Peyer's patch (tissue), 4 donors: ENCODE data around the gene FOXO6. TPM values are rescaled to one million over a fixed set of nuclear protein-coding genes. Genes with fewer than 3 reads are reported as not detected.

Experiments used
- DNase-seq, 3 donors: peaks; one replicate each; pipeline ENCODE4 v3.0.0-alpha.2; 2017 to 2019
- H3K27ac ChIP-seq, 4 donors: fragments of 200-600 bp; sonication (generic); one replicate each; pipeline ENCODE4 v1.5.1; 2016 to 2019
- H3K27me3 ChIP-seq, 2 donors: fragments of 200-600 bp; sonication (generic); one replicate each; pipeline ENCODE4 v1.5.1; 2019
- H3K36me3 ChIP-seq, 3 donors: fragments of 200-600 bp; sonication (generic); one replicate each; pipeline ENCODE4 v1.5.1; 2016 to 2019
- H3K4me1 ChIP-seq, 4 donors: fragments of 200-600 bp; sonication (generic); one replicate each; pipeline ENCODE4 v1.5.1; 2016 to 2019
- H3K4me3 ChIP-seq, 4 donors: fragments of 200-600 bp; sonication (generic); 1 replicate in 3 of 4; 2 replicates in 1 of 4; pipeline ENCODE4 v1.5.1; 2016 to 2019; ENCODE audit warnings: mild to moderate bottlenecking in 1 of 4
- H3K9me3 ChIP-seq, 4 donors: fragments of 200-600 bp; sonication (generic); one replicate each; pipeline ENCODE4 v1.5.1; 2016 to 2019; ENCODE audit warnings: mild to moderate bottlenecking in 1 of 4
- POLR2A ChIP-seq, 2 donors: fragments of 450-650 bp; IDR thresholded peaks; one replicate each; pipeline ENCODE4 v1.5.1; 2017; ENCODE audit warnings: antibody characterized with exemption in 2 of 2, mild to moderate bottlenecking in 2 of 2, moderate library complexity in 2 of 2
- total RNA-seq, 4 donors: library from RNA; depleted of rRNA; stranded (reverse); fragments of >200 nt; gene quantifications; one replicate each; pipeline ENCODE4 v1.1.0, GENCODE V29; 2016
- TF ChIP-seq, protein P1 (sequence below), 6 experiments: fragments of 450-650 bp in 4 of 6; fragments of 200-600 bp in 2 of 6; sonication (generic) in 1 of 6; IDR thresholded peaks; one replicate each; pipeline ENCODE4 v1.5.1; 2017 to 2019; ENCODE audit warnings: antibody characterized with exemption in 6 of 6, mild to moderate bottlenecking in 3 of 6, moderate library complexity in 1 of 6

The FOXO6 gene
- total RNA-seq, 4 donors from 2014 or later: 0.53 to 1.1 TPM; not detected in 2

DNA sequence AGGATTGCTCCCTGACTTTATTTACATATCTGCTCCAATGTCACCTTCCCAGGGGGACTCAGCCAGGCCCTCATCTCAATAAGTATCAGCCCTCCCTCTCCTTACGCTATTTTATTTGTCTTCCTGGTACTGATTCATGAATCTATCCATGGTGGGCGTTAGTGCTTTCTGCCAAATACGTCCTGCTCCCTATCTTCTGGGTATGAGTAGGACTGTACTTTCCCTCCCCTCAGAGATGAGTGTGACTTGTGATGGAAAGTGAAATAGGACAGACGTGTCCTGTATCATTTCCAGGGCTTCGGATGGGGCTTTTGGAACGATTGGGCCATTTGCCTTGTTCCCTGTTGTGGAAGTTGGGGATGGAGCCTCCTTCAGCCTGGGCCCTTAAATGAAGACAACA, 47.5 kb downstream of the FOXO6 start:
- H3K9me3 ChIP-seq: peaks cover 0 to 3% (median 0%) of the 10 kb centered on the region in 4 donors
- TF ChIP-seq POLR2A (IDR thresholded peaks at IDR 0.05): no peak
- TF ChIP-seq, protein P1, sequence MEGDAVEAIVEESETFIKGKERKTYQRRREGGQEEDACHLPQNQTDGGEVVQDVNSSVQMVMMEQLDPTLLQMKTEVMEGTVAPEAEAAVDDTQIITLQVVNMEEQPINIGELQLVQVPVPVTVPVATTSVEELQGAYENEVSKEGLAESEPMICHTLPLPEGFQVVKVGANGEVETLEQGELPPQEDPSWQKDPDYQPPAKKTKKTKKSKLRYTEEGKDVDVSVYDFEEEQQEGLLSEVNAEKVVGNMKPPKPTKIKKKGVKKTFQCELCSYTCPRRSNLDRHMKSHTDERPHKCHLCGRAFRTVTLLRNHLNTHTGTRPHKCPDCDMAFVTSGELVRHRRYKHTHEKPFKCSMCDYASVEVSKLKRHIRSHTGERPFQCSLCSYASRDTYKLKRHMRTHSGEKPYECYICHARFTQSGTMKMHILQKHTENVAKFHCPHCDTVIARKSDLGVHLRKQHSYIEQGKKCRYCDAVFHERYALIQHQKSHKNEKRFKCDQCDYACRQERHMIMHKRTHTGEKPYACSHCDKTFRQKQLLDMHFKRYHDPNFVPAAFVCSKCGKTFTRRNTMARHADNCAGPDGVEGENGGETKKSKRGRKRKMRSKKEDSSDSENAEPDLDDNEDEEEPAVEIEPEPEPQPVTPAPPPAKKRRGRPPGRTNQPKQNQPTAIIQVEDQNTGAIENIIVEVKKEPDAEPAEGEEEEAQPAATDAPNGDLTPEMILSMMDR (IDR thresholded peaks at IDR 0.05): no peak
- no peak overlapping the region for H3K4me3 ChIP-seq
- no peaks in the 10 kb centered on the region for H3K27me3 ChIP-seq
- no peaks in the 10 kb centered on the region for H3K4me1 ChIP-seq
- H3K36me3 ChIP-seq: no peaks in the 10 kb centered on the region
- DNase-seq: no peak
- no peak overlapping the region for H3K27ac ChIP-seq

DNA sequence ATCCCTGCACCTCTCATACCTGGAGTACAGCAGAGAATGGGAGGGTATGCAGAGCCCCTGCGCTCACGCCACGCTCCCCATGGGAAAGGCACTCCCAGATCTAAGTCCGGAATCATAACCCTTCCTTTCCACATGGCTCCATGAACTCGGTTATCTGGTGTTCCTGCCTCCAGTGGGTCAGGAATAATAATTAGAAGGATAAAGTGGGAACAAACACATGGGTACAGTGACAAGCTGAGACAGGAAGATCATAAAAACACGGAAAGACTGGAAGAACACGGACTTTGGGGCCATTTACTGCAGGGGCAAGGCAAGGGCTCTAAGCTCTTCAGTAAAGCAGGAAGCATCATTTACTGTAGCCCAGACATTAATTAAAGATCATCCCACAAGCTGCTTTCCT, 48.6 kb downstream of the FOXO6 start:
- no peak for DNase-seq
- no peaks in the 10 kb centered on the region for H3K36me3 ChIP-seq
- no peak overlapping the region for H3K27ac ChIP-seq
- H3K9me3 ChIP-seq: peaks cover 0 to 3% (median 0%) of the 10 kb centered on the region in 4 donors
- H3K27me3 ChIP-seq: no peaks in the 10 kb centered on the region
- H3K4me3 ChIP-seq: no peak overlapping the region
- TF ChIP-seq, protein P1 (IDR thresholded peaks at IDR 0.05): no peak
- TF ChIP-seq POLR2A (IDR thresholded peaks at IDR 0.05): no peak
- no peaks in the 10 kb centered on the region for H3K4me1 ChIP-seq

DNA sequence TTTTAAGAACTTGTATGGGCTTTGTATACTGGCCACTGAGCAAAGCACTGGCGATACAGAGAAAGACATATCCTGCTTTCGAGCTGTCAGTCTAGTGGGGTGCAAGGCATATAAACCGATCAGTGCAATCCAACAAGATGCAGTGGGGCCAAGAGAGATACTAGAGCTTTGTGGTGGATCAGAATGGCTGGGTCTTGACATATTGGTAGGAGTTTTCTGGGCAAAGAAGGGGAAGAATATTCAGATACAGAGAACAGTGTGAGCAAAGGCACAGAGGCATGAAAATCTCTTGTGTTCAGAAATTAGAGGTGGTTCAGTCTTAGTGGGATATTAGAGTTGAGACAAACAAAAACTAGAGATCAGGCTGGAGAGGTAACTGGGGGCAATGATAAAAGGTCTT, 49.2 kb downstream of the FOXO6 start:
- no peaks in the 10 kb centered on the region for H3K4me1 ChIP-seq
- H3K27ac ChIP-seq: no peak overlapping the region
- H3K9me3 ChIP-seq: peaks cover 0 to 3% (median 0%) of the 10 kb centered on the region in 4 donors
- no peak overlapping the region for H3K4me3 ChIP-seq
- DNase-seq: no peak
- H3K27me3 ChIP-seq: no peaks in the 10 kb centered on the region
- H3K36me3 ChIP-seq: no peaks in the 10 kb centered on the region
- TF ChIP-seq, protein P1 (IDR thresholded peaks at IDR 0.05): no peak
- no peak for TF ChIP-seq POLR2A (IDR thresholded peaks at IDR 0.05)

DNA sequence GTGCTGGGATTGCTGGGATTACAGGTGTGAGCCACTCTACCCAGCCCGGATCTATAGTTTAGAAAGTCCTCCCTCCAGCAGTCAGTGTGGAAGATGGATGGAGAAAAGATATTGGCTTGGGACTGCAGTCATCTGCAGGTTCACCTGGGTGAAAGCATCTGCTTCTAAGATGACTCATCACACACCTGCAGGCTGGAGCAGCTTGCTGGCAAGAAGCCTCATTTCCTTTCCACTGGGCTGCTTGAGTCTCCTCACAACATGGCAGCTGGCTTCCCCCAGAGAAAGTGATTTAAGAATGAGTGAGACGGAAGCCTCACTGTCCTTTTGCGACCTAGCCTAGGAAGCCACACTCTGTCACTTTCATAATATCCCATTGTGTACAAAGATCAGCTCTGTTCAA, 50.0 kb downstream of the FOXO6 start:
- no peak for DNase-seq
- Histone ChIP-seq H3K36me3 (no peaks in the 10 kb centered on the region), H3K9me3 (peaks cover 0 to 3% (median 0%) of the 10 kb centered on the region in 4 donors), H3K27ac (no peak overlapping the region), H3K4me1 (no peaks in the 10 kb centered on the region), H3K27me3 (no peaks in the 10 kb centered on the region), H3K4me3 (no peak overlapping the region)
- no peak for TF ChIP-seq POLR2A (IDR thresholded peaks at IDR 0.05)

DNA sequence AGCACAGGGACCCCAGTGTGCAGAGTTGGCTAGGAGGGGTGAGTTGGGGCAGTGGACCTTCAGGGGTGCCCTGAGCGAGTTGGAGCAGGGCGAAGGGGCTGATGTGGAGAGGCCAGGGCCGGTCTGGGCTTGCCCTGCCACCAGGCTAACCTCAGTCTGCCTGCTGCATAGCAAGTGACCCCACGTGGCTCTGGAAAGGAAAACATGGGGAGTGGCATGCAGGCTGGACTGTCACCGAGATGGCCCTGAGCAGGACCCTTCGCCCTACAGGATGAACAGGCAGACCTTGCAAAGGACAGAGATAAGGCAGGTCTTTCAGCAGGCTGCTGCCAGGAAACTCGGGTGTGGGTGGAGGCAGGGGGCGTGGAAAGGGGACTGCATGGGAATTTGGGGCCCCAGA, 51.5 kb downstream of the FOXO6 start:
- Histone ChIP-seq H3K36me3 (no peaks in the 10 kb centered on the region), H3K27ac (no peak overlapping the region), H3K4me3 (no peak overlapping the region), H3K4me1 (peaks cover 0 to 3% (median 0%) of the 10 kb centered on the region in 4 donors), H3K9me3 (peaks cover 0 to 3% (median 0%) of the 10 kb centered on the region in 4 donors), H3K27me3 (no peaks in the 10 kb centered on the region)
- no peak for DNase-seq
- no peak for TF ChIP-seq POLR2A (IDR thresholded peaks at IDR 0.05)
- TF ChIP-seq, protein P1 (IDR thresholded peaks at IDR 0.05): no peak

DNA sequence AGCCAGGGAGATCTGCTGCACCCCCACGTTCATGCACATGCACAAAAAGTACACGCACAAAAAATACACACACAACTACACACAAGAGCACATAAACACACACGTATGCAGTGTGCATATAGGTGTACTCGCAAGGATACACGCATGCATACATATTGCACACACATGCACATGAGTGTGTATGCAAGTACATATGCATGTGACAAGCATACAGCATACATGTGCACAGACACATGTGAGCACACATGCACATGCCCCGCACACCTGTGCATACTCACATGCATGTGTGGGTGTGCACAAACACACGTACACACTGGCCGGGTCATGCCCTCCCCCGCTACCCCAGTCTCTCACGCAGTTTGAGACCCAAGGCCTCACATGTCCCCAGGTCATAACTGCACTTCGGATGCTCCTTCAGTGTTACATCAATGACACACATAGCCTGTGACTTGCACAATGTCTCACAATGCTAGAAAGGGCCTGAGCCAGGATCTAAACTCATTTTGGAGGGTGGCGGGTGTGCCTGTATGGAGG, 52.6 kb downstream of the FOXO6 start:
- DNase-seq: no peak
- H3K36me3 ChIP-seq: no peaks in the 10 kb centered on the region
- H3K4me1 ChIP-seq: peaks cover 0 to 9% (median 0%) of the 10 kb centered on the region in 4 donors

More for the DNA sequence above, 52.6 kb downstream of the FOXO6 start:
- H3K27me3 ChIP-seq: no peaks in the 10 kb centered on the region
- no peak overlapping the region for H3K4me3 ChIP-seq
- TF ChIP-seq, protein P1 (IDR thresholded peaks at IDR 0.05): no peak
- TF ChIP-seq POLR2A (IDR thresholded peaks at IDR 0.05): no peak
- H3K27ac ChIP-seq: no peak overlapping the region
- peaks cover 0 to 3% (median 0%) of the 10 kb centered on the region in 4 donors for H3K9me3 ChIP-seq
